Measurements from ENCODE around the gene CT55.
A peak's percentile ranks its signal among the peaks of the same experiment; 100 is the strongest.

CT55 gene

GRCh38 chrX:135185795-135186443, 14.7 kb upstream of the CT55 start:
- ChIA-PET POLR2A (interaction anchor here (0.5 kb wide), 1 partner anchor 76 kb away, joined by 6 read pairs; no protein-coding TSS in a partner anchor), CTCF (interaction anchor here (0.6 to 1.6 kb wide), 7 partner anchors 10 to 582 kb away, joined by 3 to 20 read pairs (median 3); no protein-coding TSS in a partner anchor)
- Histone ChIP-seq H3K27ac (ENCODE audit: extremely low read depth, low read depth, low read length) (no peak overlapping the region), H3K36me3 (ENCODE audit: control insufficient read depth in 2 of 2, insufficient read depth in 1 of 2, low read length in 2 of 2) (no peaks in the 10 kb centered on the region), H3K9me3 (ENCODE audit: control insufficient read depth, insufficient read depth, low read depth, low read length) (no peaks in the 10 kb centered on the region; the same call in none of the 2 replicates), H3K4me1 (ENCODE audit: control insufficient read depth, insufficient read depth, low read length) (no peaks in the 10 kb centered on the region), H3K4me3 (ENCODE audit: low read depth, low read length) (no peak overlapping the region)
- TF ChIP-seq ZSCAN23 (tag by site-specific recombination; IDR thresholded peaks at IDR 0.05) (no peak), ZNF654 (tag by site-specific recombination; IDR thresholded peaks at IDR 0.05; ENCODE audit: low read depth) (peak; percentile 84), ZNF221 (tag by site-specific recombination; IDR thresholded peaks at IDR 0.05; ENCODE audit: borderline replicate concordance) (no peak), ZNF423 (tag by site-specific recombination; IDR thresholded peaks at IDR 0.05) (no peak), ZNF792 (tag by site-specific recombination; IDR thresholded peaks at IDR 0.05) (no peak), CTCF (tag by site-specific recombination; IDR thresholded peaks at IDR 0.05) (peak; percentile 53; the same call in 1 of the 2 replicates), ZBTB48 (tag by site-specific recombination; IDR thresholded peaks at IDR 0.05) (peak; percentile 85), ZFP41 (tag by site-specific recombination; IDR thresholded peaks at IDR 0.05; ENCODE audit: borderline replicate concordance) (no peak), PRDM4 (tag by site-specific recombination; IDR thresholded peaks at IDR 0.05) (no peak)

- no peaks in the 10 kb centered on the region for H3K36me3 ChIP-seq (ENCODE audit: control insufficient read depth in 2 of 2, insufficient read depth in 1 of 2, low read length in 2 of 2)
- H3K27ac ChIP-seq (ENCODE audit: extremely low read depth, low read depth, low read length): no peak overlapping the region
- no peaks in the 10 kb centered on the region for H3K9me3 ChIP-seq (ENCODE audit: control insufficient read depth, insufficient read depth, low read depth, low read length)
- no peaks in the 10 kb centered on the region for H3K4me1 ChIP-seq (ENCODE audit: control insufficient read depth, insufficient read depth, low read length)
- CTCF ChIA-PET: interaction anchor here (0.6 kb wide), 1 partner anchor 13 kb away, joined by 3 read pairs; no protein-coding TSS in a partner anchor
- H3K4me3 ChIP-seq (ENCODE audit: low read depth, low read length): no peak overlapping the region
- POLR2A ChIA-PET: no interaction called here
- TF ChIP-seq ZNF354C (tag by site-specific recombination; IDR thresholded peaks at IDR 0.05; ENCODE audit: borderline replicate concordance, low read depth): no peak
- TF ChIP-seq ZNF530 (tag by site-specific recombination; IDR thresholded peaks at IDR 0.05; ENCODE audit: low read depth): no peak
- no peak for TF ChIP-seq ZNF670 (tag by site-specific recombination; IDR thresholded peaks at IDR 0.05; ENCODE audit: low read depth)
- TF ChIP-seq ZNF239 (tag by site-specific recombination; IDR thresholded peaks at IDR 0.05): no peak
- TF ChIP-seq SP2 (tag by site-specific recombination; IDR thresholded peaks at IDR 0.05): no peak
- no peak for TF ChIP-seq ZNF555 (tag by site-specific recombination; conservative IDR thresholded peaks at IDR 0.05)
- TF ChIP-seq YY1 (tag by site-specific recombination; IDR thresholded peaks at IDR 0.05): no peak
- TF ChIP-seq ZNF324 (tag by site-specific recombination; IDR thresholded peaks at IDR 0.05): no peak
- no peak for TF ChIP-seq ZSCAN5A (tag by site-specific recombination; IDR thresholded peaks at IDR 0.05)
- no peak for TF ChIP-seq PBX3 (CRISPR knock-in tag; IDR thresholded peaks at IDR 0.05)
- no peak for TF ChIP-seq ZNF600 (tag by site-specific recombination; IDR thresholded peaks at IDR 0.05)
- TF ChIP-seq ZNF560 (tag by site-specific recombination; IDR thresholded peaks at IDR 0.05; ENCODE audit: borderline replicate concordance): no peak
- TF ChIP-seq ZNF133 (tag by site-specific recombination; IDR thresholded peaks at IDR 0.05): no peak
- no peak for TF ChIP-seq ZNF645 (tag by site-specific recombination; IDR thresholded peaks at IDR 0.05)
- no peak for TF ChIP-seq ZNF280D (tag by site-specific recombination; IDR thresholded peaks at IDR 0.05)
Observed at GRCh38 chrX:135178636-135179035, 7.4 kb upstream of the CT55 start.

All from HEK293 (cell line).